ENCODE data around the gene PNPT1. TPM values are rescaled to one million over a fixed set of nuclear protein-coding genes. Genes with fewer than 3 reads are reported as not detected.
A peak's percentile ranks its signal among the peaks of the same experiment; 100 is the strongest.

Gene PNPT1
- total and polyA plus RNA-seq, 3 experiments from 2014 or later: 24.3 to 74.9 (median 60.2) TPM

DNA sequence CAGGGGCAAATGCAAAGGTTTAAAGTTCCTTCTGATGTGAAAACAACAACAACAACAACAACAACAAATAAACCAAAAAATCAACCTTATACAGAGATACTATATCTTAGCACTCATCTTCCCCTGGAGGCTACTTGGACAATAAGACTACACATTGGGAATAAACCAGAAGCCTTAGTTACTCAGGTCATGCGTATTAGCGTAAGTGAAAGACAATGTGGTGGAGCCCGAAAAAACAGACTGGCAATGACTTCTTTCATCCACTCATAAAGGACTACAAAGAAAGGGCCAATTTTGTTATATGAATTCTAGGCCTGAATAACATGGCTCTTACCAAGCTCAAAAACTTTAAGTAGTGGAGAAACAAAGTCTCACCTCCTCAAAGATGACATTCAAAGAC is 56.8 kb downstream of the PNPT1 start:
- no peak overlapping the region for H3K4me3 ChIP-seq (ENCODE audit: low read length)
- H3K9me3 ChIP-seq (ENCODE audit: low read length): no peaks in the 10 kb centered on the region
- Mint-ChIP-seq H3K4me3 (no peak overlapping the region), H3K9me3 (no peaks in the 10 kb centered on the region), H3K27ac (peak overlapping the region in 1 of 8 donors; percentile 10), H3K36me3 (peaks cover 0 to 53% (median 4%) of the 10 kb centered on the region in 3 donors), H3K4me1 (peaks cover 0 to under 1% (median 0%) of the 10 kb centered on the region in 3 donors), H3K27me3 (no peaks in the 10 kb centered on the region)
- no peaks in the 10 kb centered on the region for H3K27me3 ChIP-seq (ENCODE audit: insufficient read depth, low read length, poor library complexity, severe bottlenecking)
- no peak for DNase-seq
- H3K27ac ChIP-seq (ENCODE audit: low read depth, low read length): no peak overlapping the region
- H3K4me1 ChIP-seq (ENCODE audit: insufficient read depth, low read length): no peaks in the 10 kb centered on the region
- POLR2A ChIA-PET: no interaction called here
- CTCF ChIA-PET: no interaction called here
- peaks cover 10% of the 10 kb centered on the region for H3K36me3 ChIP-seq (ENCODE audit: insufficient read depth, low read length)

DNA sequence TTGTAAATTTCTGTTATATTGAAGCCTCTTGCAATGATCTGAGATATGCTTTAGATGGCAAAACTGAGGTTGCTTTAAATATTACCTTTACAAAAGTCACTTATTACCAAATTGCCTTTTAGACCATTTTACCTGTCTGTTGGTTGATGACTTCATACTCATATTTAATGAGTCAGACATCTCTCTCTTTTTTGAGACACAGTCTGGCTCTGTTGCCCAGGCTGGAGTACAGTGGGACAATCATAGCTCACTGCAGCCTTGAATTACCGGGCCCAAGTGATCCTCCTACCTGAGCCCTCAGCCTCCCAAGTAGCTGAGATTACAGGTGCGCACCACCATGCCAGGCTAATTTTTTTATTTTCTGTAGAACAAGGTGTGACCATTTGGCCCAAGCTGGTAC is 64.7 kb downstream of the PNPT1 start:
- Mint-ChIP-seq H3K4me3 (no peak overlapping the region), H3K27me3 (no peaks in the 10 kb centered on the region), H3K36me3 (peaks cover 0 to 27% (median 11%) of the 10 kb centered on the region in 3 donors), H3K9me3 (no peaks in the 10 kb centered on the region), H3K27ac (no peak overlapping the region), H3K4me1 (peaks cover 37 to 44% (median 40%) of the 10 kb centered on the region in 3 donors)
- CTCF ChIA-PET: interaction anchor here (1.1 kb wide), 1 partner anchor 9 kb away, joined by 3 read pairs; no protein-coding TSS in a partner anchor
- Histone ChIP-seq H3K9me3 (ENCODE audit: low read length) (no peaks in the 10 kb centered on the region), H3K27me3 (ENCODE audit: insufficient read depth, low read length, poor library complexity, severe bottlenecking) (no peaks in the 10 kb centered on the region), H3K36me3 (ENCODE audit: insufficient read depth, low read length) (no peaks in the 10 kb centered on the region), H3K4me3 (ENCODE audit: low read length) (no peak overlapping the region), H3K27ac (ENCODE audit: low read depth, low read length) (no peak overlapping the region), H3K4me1 (ENCODE audit: insufficient read depth, low read length) (peaks cover 9% of the 10 kb centered on the region)
- POLR2A ChIA-PET: no interaction called here
- no peak for DNase-seq

- Mint-ChIP-seq H3K4me3 (no peak overlapping the region), H3K36me3 (peaks cover 0 to 24% (median 11%) of the 10 kb centered on the region in 3 donors), H3K4me1 (peaks cover 40 to 55% (median 47%) of the 10 kb centered on the region in 3 donors), H3K27ac (peak overlapping the region in 2 of 8 donors; percentile 51 to 74), H3K9me3 (no peaks in the 10 kb centered on the region), H3K27me3 (no peaks in the 10 kb centered on the region)
- Histone ChIP-seq H3K4me1 (ENCODE audit: insufficient read depth, low read length) (peaks cover 19% of the 10 kb centered on the region), H3K27ac (ENCODE audit: low read depth, low read length) (no peak overlapping the region), H3K4me3 (ENCODE audit: low read length) (no peak overlapping the region), H3K36me3 (ENCODE audit: insufficient read depth, low read length) (no peaks in the 10 kb centered on the region), H3K9me3 (ENCODE audit: low read length) (no peaks in the 10 kb centered on the region), H3K27me3 (ENCODE audit: insufficient read depth, low read length, poor library complexity, severe bottlenecking) (no peaks in the 10 kb centered on the region)
- ChIA-PET POLR2A (no interaction called here), CTCF (no interaction called here)
- DNase-seq: no peak
Observed at GRCh38 chr2:55627915-55628314, 65.7 kb downstream of the PNPT1 start.

DNA sequence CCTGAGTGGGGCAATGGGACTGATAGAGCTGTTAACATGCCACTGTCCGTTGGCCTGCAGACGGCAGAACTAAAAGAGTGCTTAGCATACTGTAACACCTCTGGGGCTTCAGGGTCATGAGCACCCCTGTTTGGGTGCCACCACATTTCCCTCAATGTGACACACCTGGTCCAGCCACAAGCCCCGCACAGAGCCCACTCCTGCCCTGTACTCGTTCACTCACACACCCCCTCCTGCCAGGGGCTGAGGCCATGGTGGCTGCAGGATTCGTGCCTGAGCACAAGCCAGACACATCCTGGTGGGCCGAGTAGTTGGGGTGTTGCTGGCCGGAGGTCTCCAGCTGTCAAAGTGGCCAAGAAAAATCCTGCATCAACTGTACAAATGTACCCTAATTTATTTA is 71.8 kb downstream of the PNPT1 start:
- Mint-ChIP-seq H3K27me3 (no peaks in the 10 kb centered on the region), H3K9me3 (no peaks in the 10 kb centered on the region), H3K27ac (peak overlapping the region in 1 of 8 donors; percentile 25), H3K4me1 (peaks cover 23 to 47% (median 43%) of the 10 kb centered on the region in 3 donors), H3K36me3 (peaks cover 0 to 28% (median 9%) of the 10 kb centered on the region in 3 donors), H3K4me3 (peak overlapping the region in 2 of 7 donors; percentile 5 to 29)
- H3K36me3 ChIP-seq (ENCODE audit: insufficient read depth, low read length): no peaks in the 10 kb centered on the region
- H3K27ac ChIP-seq (ENCODE audit: low read depth, low read length): no peak overlapping the region
- no peaks in the 10 kb centered on the region for H3K9me3 ChIP-seq (ENCODE audit: low read length)
- no peak overlapping the region for H3K4me3 ChIP-seq (ENCODE audit: low read length)
- peaks cover 60% of the 10 kb centered on the region for H3K4me1 ChIP-seq (ENCODE audit: insufficient read depth, low read length)
- POLR2A ChIA-PET: interaction anchor here (0.7 kb wide), 1 partner anchor 102 kb away, joined by 3 read pairs; the partner anchor contains the start of gene CFAP36
- CTCF ChIA-PET: no interaction called here
- no peaks in the 10 kb centered on the region for H3K27me3 ChIP-seq (ENCODE audit: insufficient read depth, low read length, poor library complexity, severe bottlenecking)
- no peak for DNase-seq

- CTCF ChIA-PET: no interaction called here
- no peaks in the 10 kb centered on the region for H3K27me3 ChIP-seq (ENCODE audit: insufficient read depth, low read length, poor library complexity, severe bottlenecking)
- H3K4me1 ChIP-seq (ENCODE audit: insufficient read depth, low read length): peaks cover 62% of the 10 kb centered on the region
- POLR2A ChIA-PET: no interaction called here
- H3K27ac ChIP-seq (ENCODE audit: low read depth, low read length): no peak overlapping the region
- no peak for DNase-seq
- Mint-ChIP-seq H3K4me1 (peaks cover 20 to 45% (median 39%) of the 10 kb centered on the region in 3 donors), H3K36me3 (peaks cover 0 to 23% (median 9%) of the 10 kb centered on the region in 3 donors), H3K27me3 (no peaks in the 10 kb centered on the region), H3K27ac (peak overlapping the region in 6 of 8 donors; percentile 28 to 89 (median 78)), H3K9me3 (no peaks in the 10 kb centered on the region), H3K4me3 (peak overlapping the region in 2 of 7 donors; percentile 64 to 87)
- no peaks in the 10 kb centered on the region for H3K9me3 ChIP-seq (ENCODE audit: low read length)
- H3K36me3 ChIP-seq (ENCODE audit: insufficient read depth, low read length): no peaks in the 10 kb centered on the region
- peak overlapping the region; percentile 29 for H3K4me3 ChIP-seq (ENCODE audit: low read length)
Observed at GRCh38 chr2:55620123-55620779, 73.4 kb downstream of the PNPT1 start.

GRCh38 chr2:55618275-55619055 is 75.2 kb downstream of the PNPT1 start:
- Mint-ChIP-seq H3K4me1 (peaks cover 29 to 46% (median 38%) of the 10 kb centered on the region in 3 donors), H3K36me3 (peaks cover 0 to 37% (median 11%) of the 10 kb centered on the region in 3 donors), H3K27ac (no peak overlapping the region), H3K27me3 (no peaks in the 10 kb centered on the region), H3K4me3 (no peak overlapping the region), H3K9me3 (no peaks in the 10 kb centered on the region)
- peak; percentile 29 to 65 (median 36) for DNase-seq
- Histone ChIP-seq H3K4me3 (ENCODE audit: low read length) (peak overlapping the region; percentile 96), H3K9me3 (ENCODE audit: low read length) (no peaks in the 10 kb centered on the region), H3K27me3 (ENCODE audit: insufficient read depth, low read length, poor library complexity, severe bottlenecking) (no peaks in the 10 kb centered on the region), H3K4me1 (ENCODE audit: insufficient read depth, low read length) (peaks cover 74% of the 10 kb centered on the region), H3K36me3 (ENCODE audit: insufficient read depth, low read length) (no peaks in the 10 kb centered on the region), H3K27ac (ENCODE audit: low read depth, low read length) (peak overlapping the region; percentile 99)
- POLR2A ChIA-PET: interaction anchor here (0.5 to 2.6 kb wide), 9 partner anchors 15 to 1625 kb away, joined by 3 to 41 read pairs (median 4); partner anchors contain the start of genes ACYP2, CCDC88A, CFAP36 and CLHC1
- CTCF ChIA-PET: interaction anchor here (0.7 to 1.8 kb wide), 4 partner anchors 17 to 395 kb away, joined by 3 to 10 read pairs (median 3); partner anchors contain the start of gene CFAP36

DNA sequence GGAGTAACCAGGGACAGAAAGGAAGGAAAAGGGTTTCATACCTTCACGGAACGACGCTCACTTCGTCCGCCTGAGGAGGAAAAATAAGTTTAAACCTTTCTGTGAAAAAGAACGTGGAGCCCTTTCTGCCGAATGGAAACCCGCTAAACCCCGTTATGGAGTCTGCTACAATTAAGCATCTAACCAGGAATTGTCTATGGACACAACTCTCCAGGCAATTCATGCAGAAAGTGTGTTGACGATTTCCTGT is 75.7 kb downstream of the PNPT1 start:
- Mint-ChIP-seq H3K4me1 (peaks cover 34 to 46% (median 36%) of the 10 kb centered on the region in 3 donors), H3K4me3 (no peak overlapping the region), H3K9me3 (no peaks in the 10 kb centered on the region), H3K27me3 (no peaks in the 10 kb centered on the region), H3K27ac (no peak overlapping the region), H3K36me3 (peaks cover 3 to 41% (median 11%) of the 10 kb centered on the region in 3 donors)
- POLR2A ChIA-PET: interaction anchor here (0.5 to 2.6 kb wide), 9 partner anchors 14 to 1624 kb away, joined by 3 to 41 read pairs (median 4); partner anchors contain the start of genes ACYP2, CCDC88A, CFAP36 and CLHC1
- H3K27me3 ChIP-seq (ENCODE audit: insufficient read depth, low read length, poor library complexity, severe bottlenecking): no peaks in the 10 kb centered on the region
- peaks cover 69% of the 10 kb centered on the region for H3K4me1 ChIP-seq (ENCODE audit: insufficient read depth, low read length)
- CTCF ChIA-PET: interaction anchor here (0.7 to 1.8 kb wide), 4 partner anchors 17 to 395 kb away, joined by 3 to 10 read pairs (median 3); partner anchors contain the start of gene CFAP36
- H3K9me3 ChIP-seq (ENCODE audit: low read length): no peaks in the 10 kb centered on the region
- peak overlapping the region; percentile 96 for H3K4me3 ChIP-seq (ENCODE audit: low read length)
- no peak for DNase-seq
- H3K36me3 ChIP-seq (ENCODE audit: insufficient read depth, low read length): no peaks in the 10 kb centered on the region
- H3K27ac ChIP-seq (ENCODE audit: low read depth, low read length): peak overlapping the region; percentile 99

Data from CD8-positive, alpha-beta memory T cell (primary cell).